Astrocyte (in vitro differentiated cells and primary cell): ENCODE data around the gene MTFP1. TPM values are rescaled to one million over a fixed set of nuclear protein-coding genes. Genes with fewer than 3 reads are reported as not detected.

ENCODE experiments used
- DNase-seq: peaks from one replicate; pipeline ENCODE4 v3.0.0-alpha.2; 2010; ENCODE audit warnings: low read depth
- FAIRE-seq: peaks from 2 replicates; lab custom pipeline; 2011; peaks lifted over from hg19 to GRCh38; lab: Jason Lieb, UNC
- H2AFZ ChIP-seq: 2 replicates; pipeline ENCODE4 v1.6.0; 2012; ENCODE audit warnings: low read depth, low read length, inconsistent platforms
- H3K27ac ChIP-seq: 2 replicates; pipeline ENCODE4 v1.5.1; 2011; ENCODE audit warnings: low read depth, low read length, inconsistent platforms
- H3K27me3 ChIP-seq: 2 replicates; pipeline ENCODE4 v1.6.0; 2011; ENCODE audit warnings: low read length, inconsistent platforms; ENCODE audit not compliant: insufficient read depth
- H3K36me3 ChIP-seq: 2 replicates; pipeline ENCODE4 v1.5.1; 2011; ENCODE audit warnings: low read length, inconsistent platforms; ENCODE audit not compliant: insufficient read depth
- H3K4me1 ChIP-seq: 2 replicates; pipeline ENCODE4 v1.5.1; 2011; ENCODE audit warnings: low read length, inconsistent platforms; ENCODE audit not compliant: insufficient read depth
- H3K4me2 ChIP-seq: 2 replicates; pipeline ENCODE4 v1.6.0; 2012; ENCODE audit warnings: low read length, inconsistent platforms
- H3K4me3 ChIP-seq: 2 replicates; pipeline ENCODE4 v1.5.1; 2011; ENCODE audit warnings: low read depth, mild to moderate bottlenecking, low read length, inconsistent platforms; ENCODE audit not compliant: insufficient read depth
- H3K79me2 ChIP-seq: 2 replicates; pipeline ENCODE4 v1.6.0; 2012; ENCODE audit warnings: mild to moderate bottlenecking, low read length, inconsistent platforms; ENCODE audit not compliant: insufficient read depth
- H3K9ac ChIP-seq: 2 replicates; pipeline ENCODE4 v1.6.0; 2012; ENCODE audit warnings: mild to moderate bottlenecking, low read length, inconsistent platforms
- H3K9me3 ChIP-seq: 2 replicates; pipeline ENCODE4 v1.5.1; 2012; ENCODE audit warnings: low read depth, mild to moderate bottlenecking, low read length, inconsistent platforms; ENCODE audit not compliant: insufficient read depth
- H4K20me1 ChIP-seq: 2 replicates; pipeline ENCODE4 v1.6.0; 2012; ENCODE audit warnings: low read length, inconsistent platforms; ENCODE audit not compliant: insufficient read depth
- H3K27ac Mint-ChIP-seq: one replicate; pipeline ENCODE4 v1.8.0; 2021; ENCODE audit warnings: mild to moderate bottlenecking, mixed read lengths; ENCODE audit not compliant: unreplicated experiment
- H3K27me3 Mint-ChIP-seq: one replicate; pipeline ENCODE4 v1.8.0; 2021; ENCODE audit warnings: low read depth, mixed read lengths; ENCODE audit not compliant: unreplicated experiment
- H3K36me3 Mint-ChIP-seq: one replicate; pipeline ENCODE4 v1.8.0; 2021; ENCODE audit warnings: low read depth, mixed read lengths; ENCODE audit not compliant: unreplicated experiment
- H3K4me1 Mint-ChIP-seq: one replicate; pipeline ENCODE4 v1.8.0; 2021; ENCODE audit warnings: low read depth, mixed read lengths; ENCODE audit not compliant: unreplicated experiment
- H3K4me3 Mint-ChIP-seq: one replicate; pipeline ENCODE4 v1.8.0; 2021; ENCODE audit warnings: mild to moderate bottlenecking, moderate library complexity, mixed read lengths; ENCODE audit not compliant: unreplicated experiment
- H3K9me3 Mint-ChIP-seq: one replicate; pipeline ENCODE4 v1.8.0; 2021; ENCODE audit warnings: mild to moderate bottlenecking, mixed read lengths; ENCODE audit not compliant: unreplicated experiment
- EZH2 ChIP-seq: IDR thresholded peaks from 2 replicates; pipeline ENCODE4 v1.6.1; 2012; ENCODE audit warnings: mild to moderate bottlenecking, low read length, inconsistent platforms; ENCODE audit not compliant: insufficient read depth
- total RNA-seq: library from RNA; stranded (reverse); gene quantifications from 2 replicates; pipeline ENCODE4 v1.2.1, GENCODE V29; 2021
- TF ChIP-seq, protein P1 (sequence below): IDR thresholded peaks from 2 replicates; pipeline ENCODE4 v1.5.1; 2011; ENCODE audit warnings: low read depth, mild to moderate bottlenecking, inconsistent platforms, low read length, moderate library complexity; ENCODE audit not compliant: insufficient read depth

MTFP1 gene
- total RNA-seq, 1 donor from 2014 or later, result 13.0 TPM

- H3K4me2 ChIP-seq, result no peak overlapping the region
- peaks cover 21% of the 10 kb centered on the region for H4K20me1 ChIP-seq
- Mint-ChIP-seq H3K36me3 (peaks cover 23% of the 10 kb centered on the region), H3K4me3 (no peak overlapping the region), H3K27ac (no peak overlapping the region), H3K4me1 (peaks cover 6% of the 10 kb centered on the region), H3K27me3 (no peaks in the 10 kb centered on the region), H3K9me3 (no peaks in the 10 kb centered on the region)
- H3K4me1 ChIP-seq, result peaks cover 10% of the 10 kb centered on the region
- no peaks in the 10 kb centered on the region for H3K9me3 ChIP-seq
- H3K9ac ChIP-seq, result no peak overlapping the region
- H3K36me3 ChIP-seq, result peaks cover 5% of the 10 kb centered on the region
- DNase-seq (no peak), FAIRE-seq (no peak)
- no peak for TF ChIP-seq EZH2
- TF ChIP-seq, protein P1, sequence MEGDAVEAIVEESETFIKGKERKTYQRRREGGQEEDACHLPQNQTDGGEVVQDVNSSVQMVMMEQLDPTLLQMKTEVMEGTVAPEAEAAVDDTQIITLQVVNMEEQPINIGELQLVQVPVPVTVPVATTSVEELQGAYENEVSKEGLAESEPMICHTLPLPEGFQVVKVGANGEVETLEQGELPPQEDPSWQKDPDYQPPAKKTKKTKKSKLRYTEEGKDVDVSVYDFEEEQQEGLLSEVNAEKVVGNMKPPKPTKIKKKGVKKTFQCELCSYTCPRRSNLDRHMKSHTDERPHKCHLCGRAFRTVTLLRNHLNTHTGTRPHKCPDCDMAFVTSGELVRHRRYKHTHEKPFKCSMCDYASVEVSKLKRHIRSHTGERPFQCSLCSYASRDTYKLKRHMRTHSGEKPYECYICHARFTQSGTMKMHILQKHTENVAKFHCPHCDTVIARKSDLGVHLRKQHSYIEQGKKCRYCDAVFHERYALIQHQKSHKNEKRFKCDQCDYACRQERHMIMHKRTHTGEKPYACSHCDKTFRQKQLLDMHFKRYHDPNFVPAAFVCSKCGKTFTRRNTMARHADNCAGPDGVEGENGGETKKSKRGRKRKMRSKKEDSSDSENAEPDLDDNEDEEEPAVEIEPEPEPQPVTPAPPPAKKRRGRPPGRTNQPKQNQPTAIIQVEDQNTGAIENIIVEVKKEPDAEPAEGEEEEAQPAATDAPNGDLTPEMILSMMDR, result no peak
- no peak overlapping the region for H3K4me3 ChIP-seq
- H3K27ac ChIP-seq, result no peak overlapping the region
- no peak overlapping the region for H2AFZ ChIP-seq
- no peaks in the 10 kb centered on the region for H3K27me3 ChIP-seq
- H3K79me2 ChIP-seq, result peaks cover 12% of the 10 kb centered on the region
Observed at GRCh38 chr22:30382340-30382739, 43.2 kb upstream of the MTFP1 start.

DNA sequence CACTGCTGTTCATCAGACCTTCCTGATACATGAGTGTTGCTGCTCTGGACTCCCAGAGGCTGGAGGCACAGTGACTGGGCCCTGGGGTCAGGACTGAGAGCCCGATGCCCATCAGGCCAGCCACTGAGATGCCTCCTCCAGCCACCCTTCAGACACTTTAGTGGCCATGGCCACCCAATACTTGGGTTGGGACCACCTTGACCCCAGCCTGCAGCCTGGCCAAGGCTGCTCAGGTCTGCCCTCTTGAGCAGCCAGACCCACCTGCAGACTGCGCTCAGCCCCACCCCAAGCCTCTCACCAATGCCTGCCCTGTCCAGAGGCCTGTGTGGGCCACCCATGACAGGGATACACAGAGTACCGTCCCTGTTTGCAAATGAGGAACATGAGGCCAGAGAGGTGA lies 42.5 kb upstream of the MTFP1 start:
- no peak overlapping the region for H3K4me2 ChIP-seq
- H3K9ac ChIP-seq, result no peak overlapping the region
- no peak for TF ChIP-seq EZH2
- TF ChIP-seq, protein P1, result no peak
- H3K9me3 Mint-ChIP-seq, result no peaks in the 10 kb centered on the region
- no peak overlapping the region for H3K27ac Mint-ChIP-seq
- peaks cover 12% of the 10 kb centered on the region for H3K79me2 ChIP-seq
- no peaks in the 10 kb centered on the region for H3K27me3 Mint-ChIP-seq
- peaks cover 6% of the 10 kb centered on the region for H3K4me1 Mint-ChIP-seq
- H4K20me1 ChIP-seq, result peaks cover 19% of the 10 kb centered on the region
- H3K36me3 Mint-ChIP-seq, result peaks cover 19% of the 10 kb centered on the region
- no peak overlapping the region for H2AFZ ChIP-seq
- no peaks in the 10 kb centered on the region for H3K27me3 ChIP-seq
- no peak overlapping the region for H3K4me3 ChIP-seq
- H3K4me3 Mint-ChIP-seq, result no peak overlapping the region
- H3K36me3 ChIP-seq, result peaks cover 3% of the 10 kb centered on the region
- FAIRE-seq (no peak), DNase-seq (no peak)
- H3K27ac ChIP-seq, result no peak overlapping the region
- H3K9me3 ChIP-seq, result no peaks in the 10 kb centered on the region
- H3K4me1 ChIP-seq, result peaks cover 14% of the 10 kb centered on the region

DNA sequence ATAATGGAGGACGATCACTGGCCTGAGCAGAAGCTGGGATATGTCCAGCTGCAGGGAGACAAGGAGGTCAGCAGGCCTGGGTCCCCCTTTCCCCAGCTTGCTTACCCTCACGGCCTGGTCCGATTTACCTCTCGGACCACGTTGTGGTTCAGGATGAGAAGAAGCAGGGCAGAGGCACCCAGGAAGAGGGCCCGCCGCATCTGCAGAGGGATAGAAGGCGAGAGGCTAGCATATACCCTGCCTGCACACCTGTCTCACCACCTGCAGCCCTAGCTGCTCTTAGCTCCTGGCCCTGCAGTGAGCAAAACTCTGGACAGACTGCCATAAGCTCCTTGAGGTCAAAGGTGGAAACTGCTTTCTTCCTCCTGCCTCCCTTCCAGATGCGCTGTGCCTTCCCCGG lies 39.6 kb upstream of the MTFP1 start:
- Histone ChIP-seq H3K9me3 (peaks cover 1% of the 10 kb centered on the region), H2AFZ (no peak overlapping the region), H3K4me2 (peak overlapping the region; percentile 99), H3K4me1 (peaks cover 14% of the 10 kb centered on the region), H3K79me2 (peaks cover 12% of the 10 kb centered on the region), H3K9ac (peak overlapping the region; percentile 89), H3K27ac (no peak overlapping the region), H3K4me3 (peak overlapping the region; percentile 72), H3K27me3 (no peaks in the 10 kb centered on the region), H4K20me1 (peaks cover 12% of the 10 kb centered on the region), H3K36me3 (peaks cover 3% of the 10 kb centered on the region)
- no peak for DNase-seq
- TF ChIP-seq EZH2, result no peak
- TF ChIP-seq, protein P1, result no peak
- Mint-ChIP-seq H3K27ac (no peak overlapping the region), H3K4me1 (peaks cover 6% of the 10 kb centered on the region), H3K27me3 (no peaks in the 10 kb centered on the region), H3K4me3 (peak overlapping the region; percentile 89), H3K9me3 (peaks cover 4% of the 10 kb centered on the region), H3K36me3 (peaks cover 14% of the 10 kb centered on the region)
- no peak for FAIRE-seq
